Glutamatergic neuron (in vitro differentiated cells): ENCODE data around the gene LMNTD1. TPM values are rescaled to one million over a fixed set of nuclear protein-coding genes. Genes with fewer than 3 reads are reported as not detected.
"Not testable (repeated sequence)": the region's sequence is repeated elsewhere in the genome, so short reads cannot be mapped to it uniquely, and the experiment has no call there.

Source experiments
- DNase-seq: peaks from one replicate; pipeline ENCODE4 v3.0.0; 2022
- H3K27ac Mint-ChIP-seq: one replicate; pipeline ENCODE4 v1.8.0; 2020; ENCODE audit warnings: mild to moderate bottlenecking, mixed read lengths, inconsistent platforms; ENCODE audit not compliant: unreplicated experiment
- H3K27me3 Mint-ChIP-seq: one replicate; pipeline ENCODE4 v1.8.0; 2020; ENCODE audit warnings: mild to moderate bottlenecking, moderate library complexity, mixed read lengths, inconsistent platforms; ENCODE audit not compliant: unreplicated experiment
- H3K36me3 Mint-ChIP-seq: one replicate; pipeline ENCODE4 v1.8.0; 2020; ENCODE audit warnings: mild to moderate bottlenecking, mixed read lengths, inconsistent platforms; ENCODE audit not compliant: unreplicated experiment
- H3K4me1 Mint-ChIP-seq: one replicate; pipeline ENCODE4 v1.8.0; 2020; ENCODE audit warnings: mild to moderate bottlenecking, low read depth, mixed read lengths, inconsistent platforms; ENCODE audit not compliant: unreplicated experiment
- H3K4me3 Mint-ChIP-seq: one replicate; pipeline ENCODE4 v1.8.0; 2020; ENCODE audit warnings: mild to moderate bottlenecking, mixed read lengths, inconsistent platforms; ENCODE audit not compliant: unreplicated experiment
- H3K9me3 Mint-ChIP-seq: one replicate; pipeline ENCODE4 v1.8.0; 2020; ENCODE audit warnings: mild to moderate bottlenecking, moderate library complexity, mixed read lengths, inconsistent platforms; ENCODE audit not compliant: unreplicated experiment
- CTCF ChIP-seq: fragments of 200-600 bp; sonication (generic); IDR thresholded peaks from one replicate; pipeline ENCODE4 v1.5.0; 2021; ENCODE audit not compliant: partially characterized antibody, unreplicated experiment
- total RNA-seq: library from RNA; stranded (reverse); fragmentation: NEBNext Ultra II Directional; extraction: Animal tissue kit (Norgen Biotek cat#: 25700); gene quantifications from one replicate; pipeline ENCODE4 v1.2.1, GENCODE V29; 2021; ENCODE audit not compliant: unreplicated experiment

Gene LMNTD1
- total RNA-seq, 1 donor from 2014 or later = 1.1 TPM

GRCh38 chr12:25433581-25434325 is 119.3 kb downstream of the LMNTD1 start:
- H3K4me3 Mint-ChIP-seq = peak overlapping the region; percentile 28
- peaks cover 2% of the 10 kb centered on the region for H3K9me3 Mint-ChIP-seq
- peak overlapping the region; percentile 68 for H3K27ac Mint-ChIP-seq
- no peak for DNase-seq
- H3K27me3 Mint-ChIP-seq = no peaks in the 10 kb centered on the region
- H3K36me3 Mint-ChIP-seq = no peaks in the 10 kb centered on the region
- peaks cover 24% of the 10 kb centered on the region for H3K4me1 Mint-ChIP-seq
- no peak for TF ChIP-seq CTCF

- Mint-ChIP-seq H3K4me1 (peaks cover 24% of the 10 kb centered on the region), H3K36me3 (no peaks in the 10 kb centered on the region), H3K27ac (peak overlapping the region; percentile 68), H3K27me3 (no peaks in the 10 kb centered on the region), H3K9me3 (peaks cover 2% of the 10 kb centered on the region), H3K4me3 (peak overlapping the region; percentile 56)
- TF ChIP-seq CTCF = no peak
- DNase-seq = no peak
Measured at GRCh38 chr12:25433024-25433423, 120.1 kb downstream of the LMNTD1 start.

DNA sequence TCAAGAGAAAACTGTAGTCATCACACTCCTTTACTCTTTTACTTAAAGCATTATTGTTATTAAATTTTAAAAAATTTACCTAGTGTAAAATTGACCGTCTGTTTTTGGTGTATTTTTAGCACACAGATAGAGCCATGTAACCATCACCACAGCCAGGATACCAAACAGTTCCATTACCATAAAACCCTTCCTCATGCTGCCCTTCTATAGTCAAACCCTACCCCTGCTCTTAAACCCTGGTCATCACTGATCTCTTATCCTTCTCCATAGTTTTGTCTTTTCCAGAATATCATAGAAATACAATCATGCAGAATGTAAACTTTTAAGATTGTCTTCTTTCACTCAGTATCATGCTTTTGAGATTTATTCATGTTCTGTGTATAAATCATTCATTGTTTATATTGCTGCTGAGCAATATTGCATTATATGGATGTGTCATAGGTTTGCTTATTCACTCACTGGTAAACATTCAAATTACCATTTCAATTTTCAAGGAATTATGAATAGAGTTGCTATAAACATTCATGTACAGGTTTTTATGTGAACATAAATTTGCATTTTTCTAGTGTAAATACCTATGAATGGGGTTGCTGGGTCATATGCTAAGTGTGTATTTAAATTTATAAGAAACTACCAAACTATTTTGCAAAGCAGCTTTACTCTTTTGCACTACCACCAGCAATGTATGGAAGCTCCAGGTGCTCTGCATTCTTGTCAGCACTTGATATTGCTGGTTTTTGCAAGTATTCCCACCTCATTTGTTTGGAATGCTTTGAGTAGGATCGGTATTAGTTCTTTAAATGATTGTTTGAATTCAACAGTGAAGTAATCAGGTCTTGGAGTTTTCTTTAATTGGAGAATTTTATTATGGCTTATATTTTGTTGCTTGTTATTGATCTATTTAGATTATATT is 125.5 kb downstream of the LMNTD1 start:
- no peak for TF ChIP-seq CTCF
- DNase-seq = no peak
- no peaks in the 10 kb centered on the region for H3K36me3 Mint-ChIP-seq
- H3K9me3 Mint-ChIP-seq = no peaks in the 10 kb centered on the region
- H3K4me3 Mint-ChIP-seq = no peak overlapping the region
- H3K27ac Mint-ChIP-seq = no peak overlapping the region
- peaks cover 2% of the 10 kb centered on the region for H3K4me1 Mint-ChIP-seq
- no peaks in the 10 kb centered on the region for H3K27me3 Mint-ChIP-seq

- not testable (repeated sequence) for DNase-seq, H3K4me3 Mint-ChIP-seq, H3K4me1 Mint-ChIP-seq, H3K9me3 Mint-ChIP-seq, H3K27me3 Mint-ChIP-seq, H3K27ac Mint-ChIP-seq, H3K36me3 Mint-ChIP-seq
Measured at GRCh38 chr12:25426821-25427220, 126.3 kb downstream of the LMNTD1 start.
